ENCODE data around the gene METAP1D.
"Not testable (repeated sequence)": the region's sequence is repeated elsewhere in the genome, so short reads cannot be mapped to it uniquely, and the experiment has no call there.

The METAP1D gene

DNA sequence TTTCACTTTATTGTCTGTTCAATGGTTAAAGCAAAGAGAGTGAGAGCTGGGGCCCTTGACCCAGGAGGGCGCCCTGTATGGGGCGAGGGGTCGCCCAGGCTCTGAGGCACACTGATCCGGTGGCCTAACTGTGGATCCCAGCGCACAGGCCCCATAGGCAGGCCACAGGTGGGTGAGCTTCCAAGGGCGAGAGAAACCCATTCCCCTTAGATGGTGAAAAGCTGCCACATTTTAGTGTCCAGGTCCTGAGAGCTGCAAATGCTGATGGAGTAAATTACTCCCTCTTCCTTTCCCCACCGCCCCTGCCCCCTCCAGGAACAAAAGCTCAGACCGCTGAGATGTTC lies 108.8 kb downstream of the METAP1D start:
- Mint-ChIP-seq H3K36me3 (ENCODE audit: low read depth) (peaks cover 5% of the 10 kb centered on the region), H3K9me3 (no peaks in the 10 kb centered on the region), H3K4me3 (no peak overlapping the region), H3K27ac (no peak overlapping the region), H3K4me1 (ENCODE audit: low read depth) (peaks cover 22% of the 10 kb centered on the region), H3K27me3 (ENCODE audit: low read depth) (peaks cover 74% of the 10 kb centered on the region)
- DNase-seq (ENCODE audit: low spot score): no peak

DNA sequence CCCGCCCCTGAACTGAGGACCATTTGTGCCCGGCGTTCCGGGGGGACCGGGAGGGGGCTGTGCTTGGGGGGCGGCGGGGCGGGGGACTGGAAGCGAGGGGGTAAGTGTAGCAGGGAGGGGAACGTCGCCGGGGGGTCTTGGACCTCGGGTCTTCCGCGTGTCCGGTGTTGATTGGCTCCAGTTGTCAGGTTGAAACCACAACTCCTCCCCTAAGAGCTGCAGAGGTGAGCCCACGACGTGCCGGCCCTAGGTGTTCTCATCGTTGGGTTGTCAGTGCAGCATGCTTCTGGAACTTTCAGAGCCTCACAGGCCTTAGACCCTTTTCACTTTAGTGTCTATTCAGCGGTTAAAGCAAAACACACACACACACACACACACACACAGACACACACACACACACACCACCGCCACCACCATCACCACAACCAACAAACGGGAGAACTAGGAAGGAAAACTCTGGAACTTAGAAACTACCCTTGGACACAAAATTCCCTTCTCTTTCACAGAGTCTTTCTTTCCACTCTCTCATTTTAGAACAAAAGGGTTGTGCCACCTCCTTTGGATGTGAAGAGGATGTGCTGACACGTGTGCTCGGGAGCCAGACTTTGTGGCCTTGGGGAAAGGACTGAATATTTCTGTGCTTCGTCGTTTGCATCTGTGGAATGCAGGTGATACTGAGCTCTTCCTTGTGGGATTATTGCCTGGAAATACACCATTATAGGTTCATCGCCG lies 109.7 kb downstream of the METAP1D start:
- Mint-ChIP-seq H3K4me3 (no peak overlapping the region), H3K36me3 (ENCODE audit: low read depth) (peaks cover 5% of the 10 kb centered on the region), H3K9me3 (no peaks in the 10 kb centered on the region), H3K27ac (no peak overlapping the region), H3K4me1 (ENCODE audit: low read depth) (peaks cover 15% of the 10 kb centered on the region), H3K27me3 (ENCODE audit: low read depth) (peaks cover 69% of the 10 kb centered on the region)
- no peak for DNase-seq (ENCODE audit: low spot score)

GRCh38 chr2:172109988-172110811 lies 110.4 kb downstream of the METAP1D start:
- no peak overlapping the region for H3K27ac Mint-ChIP-seq
- H3K4me1 Mint-ChIP-seq (ENCODE audit: low read depth): peaks cover 13% of the 10 kb centered on the region
- H3K36me3 Mint-ChIP-seq (ENCODE audit: low read depth): peaks cover 3% of the 10 kb centered on the region
- H3K4me3 Mint-ChIP-seq: no peak overlapping the region
- no peak for DNase-seq (ENCODE audit: low spot score)
- no peaks in the 10 kb centered on the region for H3K9me3 Mint-ChIP-seq
- H3K27me3 Mint-ChIP-seq (ENCODE audit: low read depth): peaks cover 67% of the 10 kb centered on the region

- Mint-ChIP-seq H3K27me3 (ENCODE audit: low read depth) (peaks cover 39% of the 10 kb centered on the region), H3K36me3 (ENCODE audit: low read depth) (no peaks in the 10 kb centered on the region), H3K27ac (no peak overlapping the region), H3K4me3 (no peak overlapping the region), H3K9me3 (no peaks in the 10 kb centered on the region), H3K4me1 (ENCODE audit: low read depth) (no peaks in the 10 kb centered on the region)
- DNase-seq (ENCODE audit: low spot score): no peak
Observed at GRCh38 chr2:172113617-172114016, 113.9 kb downstream of the METAP1D start.

DNA sequence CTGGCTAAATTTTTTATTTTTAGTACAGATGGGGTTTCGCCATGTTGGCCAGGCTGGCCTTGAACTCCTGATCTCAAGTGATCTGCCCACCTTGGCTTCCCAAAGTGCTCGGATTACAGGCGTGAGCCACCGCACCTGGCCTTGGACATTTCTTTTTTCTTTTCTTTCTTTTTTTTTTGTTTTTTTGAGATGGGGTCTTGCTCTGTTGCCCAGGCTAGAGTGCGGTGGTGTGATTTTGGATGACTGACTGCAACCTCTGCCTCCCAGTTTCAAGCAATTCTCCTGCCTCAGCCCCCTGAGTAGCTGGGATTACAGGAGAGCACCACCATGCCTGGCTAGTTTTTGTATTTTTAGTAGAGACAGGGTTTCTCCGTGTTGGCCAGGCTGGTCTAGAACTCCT lies 114.4 kb downstream of the METAP1D start:
- not testable (repeated sequence) for H3K4me3 Mint-ChIP-seq; H3K4me1 Mint-ChIP-seq (ENCODE audit: low read depth); H3K9me3 Mint-ChIP-seq; H3K36me3 Mint-ChIP-seq (ENCODE audit: low read depth); DNase-seq (ENCODE audit: low spot score); H3K27ac Mint-ChIP-seq
- H3K27me3 Mint-ChIP-seq (ENCODE audit: low read depth): peaks cover 42% of the 10 kb centered on the region

- H3K4me1 Mint-ChIP-seq (ENCODE audit: low read depth): no peaks in the 10 kb centered on the region
- H3K4me3 Mint-ChIP-seq: no peak overlapping the region
- H3K27ac Mint-ChIP-seq: no peak overlapping the region
- no peaks in the 10 kb centered on the region for H3K36me3 Mint-ChIP-seq (ENCODE audit: low read depth)
- no peak for DNase-seq (ENCODE audit: low spot score)
- peaks cover 39% of the 10 kb centered on the region for H3K27me3 Mint-ChIP-seq (ENCODE audit: low read depth)
- H3K9me3 Mint-ChIP-seq: no peaks in the 10 kb centered on the region
Observed at GRCh38 chr2:172114579-172114978, 114.8 kb downstream of the METAP1D start.

DNA sequence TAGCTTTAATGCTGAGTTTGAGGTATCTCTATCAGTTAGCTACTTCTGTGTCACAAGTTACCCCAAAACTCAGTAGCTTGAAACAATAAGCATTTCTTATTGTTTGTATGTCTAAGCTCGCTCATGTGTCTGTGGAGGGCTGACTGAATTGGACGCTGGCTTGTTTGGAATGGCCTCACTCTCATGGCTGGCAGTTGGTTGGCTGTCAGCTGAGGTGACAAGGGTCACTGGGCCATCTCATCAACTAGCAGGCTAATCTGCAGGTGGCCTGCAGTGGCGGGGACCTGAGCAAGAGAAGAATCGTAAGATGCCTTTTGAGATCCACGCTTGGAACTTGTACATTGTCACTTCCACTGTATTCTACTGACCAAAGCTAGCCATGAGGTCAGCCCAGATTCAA lies 116.4 kb downstream of the METAP1D start:
- Mint-ChIP-seq H3K27ac (no peak overlapping the region), H3K4me3 (no peak overlapping the region), H3K27me3 (ENCODE audit: low read depth) (peaks cover 37% of the 10 kb centered on the region), H3K9me3 (no peaks in the 10 kb centered on the region), H3K36me3 (ENCODE audit: low read depth) (no peaks in the 10 kb centered on the region), H3K4me1 (ENCODE audit: low read depth) (no peaks in the 10 kb centered on the region)
- no peak for DNase-seq (ENCODE audit: low spot score)

- no peaks in the 10 kb centered on the region for H3K4me1 Mint-ChIP-seq (ENCODE audit: low read depth)
- peaks cover 24% of the 10 kb centered on the region for H3K27me3 Mint-ChIP-seq (ENCODE audit: low read depth)
- no peaks in the 10 kb centered on the region for H3K36me3 Mint-ChIP-seq (ENCODE audit: low read depth)
- no peaks in the 10 kb centered on the region for H3K9me3 Mint-ChIP-seq
- no peak for DNase-seq (ENCODE audit: low spot score)
- no peak overlapping the region for H3K4me3 Mint-ChIP-seq
- H3K27ac Mint-ChIP-seq: no peak overlapping the region
Observed at GRCh38 chr2:172119089-172119488, 119.3 kb downstream of the METAP1D start.

DNA sequence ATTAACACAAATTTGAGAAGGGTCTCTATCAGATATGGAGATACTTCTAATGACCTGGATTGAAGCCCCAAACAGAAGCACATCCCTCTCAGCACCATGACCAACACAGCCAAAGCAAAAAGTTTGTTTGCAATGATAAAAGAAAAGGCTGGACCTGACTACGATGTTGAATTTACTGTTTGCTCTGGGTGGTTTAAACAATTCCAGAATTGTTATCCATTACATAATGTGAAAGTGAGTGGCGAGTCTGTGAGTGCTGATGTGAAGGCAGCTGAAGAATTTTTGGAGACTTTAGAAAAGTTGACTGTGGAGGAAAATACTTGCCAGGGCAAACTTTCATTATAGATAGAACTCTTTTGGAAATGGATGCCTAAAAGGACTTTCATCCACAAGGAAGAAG lies 120.4 kb downstream of the METAP1D start:
- Mint-ChIP-seq H3K36me3 (ENCODE audit: low read depth) (no peaks in the 10 kb centered on the region), H3K4me1 (ENCODE audit: low read depth) (peaks cover 2% of the 10 kb centered on the region), H3K27ac (no peak overlapping the region), H3K27me3 (ENCODE audit: low read depth) (peaks cover 21% of the 10 kb centered on the region), H3K4me3 (no peak overlapping the region), H3K9me3 (no peaks in the 10 kb centered on the region)
- no peak for DNase-seq (ENCODE audit: low spot score)

DNA sequence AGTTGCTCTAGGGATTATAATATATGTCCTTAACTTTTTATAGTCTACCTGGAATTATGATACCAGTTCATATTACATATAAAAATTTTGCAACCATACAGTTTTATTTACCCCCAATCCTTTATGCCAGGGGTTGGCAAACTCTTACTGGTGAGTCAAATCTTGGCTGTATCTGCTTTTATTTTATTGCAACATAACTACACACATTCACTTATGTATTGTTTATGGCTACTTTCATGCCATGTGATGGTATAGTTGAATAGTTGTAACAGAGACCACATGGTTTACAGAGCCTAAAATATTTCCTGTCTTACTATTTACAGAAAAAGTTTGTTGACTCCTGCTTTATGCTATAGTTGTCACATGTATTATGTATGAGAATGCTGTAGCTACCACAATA lies 128.7 kb downstream of the METAP1D start:
- no peaks in the 10 kb centered on the region for H3K9me3 Mint-ChIP-seq
- H3K4me1 Mint-ChIP-seq (ENCODE audit: low read depth): peaks cover 4% of the 10 kb centered on the region
- peaks cover 12% of the 10 kb centered on the region for H3K27me3 Mint-ChIP-seq (ENCODE audit: low read depth)
- H3K36me3 Mint-ChIP-seq (ENCODE audit: low read depth): no peaks in the 10 kb centered on the region
- no peak overlapping the region for H3K27ac Mint-ChIP-seq
- DNase-seq (ENCODE audit: low spot score): no peak
- H3K4me3 Mint-ChIP-seq: no peak overlapping the region

GRCh38 chr2:172129404-172129803 lies 129.7 kb downstream of the METAP1D start:
- Mint-ChIP-seq H3K27me3 (ENCODE audit: low read depth) (peaks cover 12% of the 10 kb centered on the region), H3K36me3 (ENCODE audit: low read depth) (no peaks in the 10 kb centered on the region), H3K4me1 (ENCODE audit: low read depth) (peaks cover 4% of the 10 kb centered on the region), H3K4me3 (no peak overlapping the region), H3K27ac (no peak overlapping the region), H3K9me3 (no peaks in the 10 kb centered on the region)
- DNase-seq (ENCODE audit: low spot score): no peak

Measured in T-helper 2 cell treated with Interferon-gamma antibody and Interleukin-4, amounts not matched to agents 5 μg/mL and 100 μg/mL, for 36 hours (primary cell).